H9 (cell line): ENCODE results near the gene TSPEAR. TPM values are rescaled to one million over a fixed set of nuclear protein-coding genes. Genes with fewer than 3 reads are reported as not detected.

Source experiments
- DNase-seq: peaks from one replicate; pipeline ENCODE4 v3.0.0-alpha.2; 2017
- H2AFZ ChIP-seq: one replicate; pipeline ENCODE4 v1.6.1; 2013; ENCODE audit warnings: mild to moderate bottlenecking, low read length, control low read depth, moderate library complexity
- H2AK5ac ChIP-seq: 2 replicates; pipeline ENCODE4 v1.6.1; 2013; ENCODE audit warnings: low read length, control low read depth, mixed read lengths; ENCODE audit not compliant: insufficient read length
- H2BK120ac ChIP-seq: one replicate; pipeline ENCODE4 v1.6.1; 2013; ENCODE audit warnings: low read depth, mild to moderate bottlenecking, low read length, control low read depth, inconsistent platforms; ENCODE audit not compliant: poor library complexity, severe bottlenecking
- H2BK12ac ChIP-seq: 2 replicates; pipeline ENCODE4 v1.6.1; 2013; ENCODE audit warnings: low read length, control low read depth, mixed read lengths, low read depth; ENCODE audit not compliant: insufficient read length
- H2BK15ac ChIP-seq: 2 replicates; pipeline ENCODE4 v1.6.1; 2013; ENCODE audit warnings: low read depth, low read length, control low read depth
- H2BK20ac ChIP-seq: one replicate; pipeline ENCODE4 v1.6.1; 2013; ENCODE audit warnings: low read depth, mild to moderate bottlenecking, low read length, control low read depth, inconsistent platforms; ENCODE audit not compliant: poor library complexity, severe bottlenecking
- H2BK5ac ChIP-seq: 2 replicates; pipeline ENCODE4 v1.6.1; 2013; ENCODE audit warnings: low read length, control low read depth, mixed read lengths; ENCODE audit not compliant: insufficient read length
- H3K14ac ChIP-seq: 2 replicates; pipeline ENCODE4 v1.6.1; 2013; ENCODE audit warnings: low read length, control low read depth; ENCODE audit not compliant: insufficient read depth
- H3K18ac ChIP-seq: 2 replicates; pipeline ENCODE4 v1.6.1; 2013; ENCODE audit warnings: low read depth, mild to moderate bottlenecking, mixed read lengths, low read length, control low read depth; ENCODE audit not compliant: insufficient read length
- H3K23ac ChIP-seq: 2 replicates; pipeline ENCODE4 v1.6.1; 2013; ENCODE audit warnings: low read length, control low read depth, mixed read lengths, low read depth; ENCODE audit not compliant: insufficient read length
- H3K23me2 ChIP-seq: 2 replicates; pipeline ENCODE4 v1.6.1; 2013; ENCODE audit warnings: low read depth, mild to moderate bottlenecking, mixed read lengths, low read length, control low read depth; ENCODE audit not compliant: insufficient read length, poor library complexity, severe bottlenecking
- H3K27ac ChIP-seq: 2 replicates; pipeline ENCODE4 v1.5.1; 2013; ENCODE audit warnings: low read length, control low read depth, mixed read lengths, low read depth; ENCODE audit not compliant: insufficient read length
- H3K27me3 ChIP-seq: 2 replicates; pipeline ENCODE4 v1.6.1; 2013; ENCODE audit warnings: low read length, control low read depth, inconsistent platforms; ENCODE audit not compliant: insufficient read depth
- H3K4ac ChIP-seq: 2 replicates; pipeline ENCODE4 v1.6.1; 2013; ENCODE audit warnings: low read depth, mild to moderate bottlenecking, control low read depth, inconsistent platforms, low read length, moderate library complexity
- H3K4me1 ChIP-seq: 2 replicates; pipeline ENCODE4 v1.6.1; 2013; ENCODE audit warnings: low read length, control low read depth, inconsistent platforms; ENCODE audit not compliant: insufficient read depth
- H3K4me2 ChIP-seq: 2 replicates; pipeline ENCODE4 v1.6.1; 2013; ENCODE audit warnings: low read length, control low read depth, mixed read lengths; ENCODE audit not compliant: insufficient read length, insufficient read depth
- H3K56ac ChIP-seq: 2 replicates; pipeline ENCODE4 v1.6.1; 2013; ENCODE audit warnings: low read depth, mild to moderate bottlenecking, mixed read lengths, low read length, control low read depth; ENCODE audit not compliant: insufficient read length
- H3K79me1 ChIP-seq: 2 replicates; pipeline ENCODE4 v1.6.1; 2013; ENCODE audit warnings: low read depth, mild to moderate bottlenecking, moderate library complexity, low read length, control low read depth, inconsistent platforms; ENCODE audit not compliant: insufficient read depth, poor library complexity, severe bottlenecking
- H3K79me2 ChIP-seq: 2 replicates; pipeline ENCODE4 v1.6.1; 2013; ENCODE audit warnings: low read length, control low read depth, inconsistent platforms; ENCODE audit not compliant: insufficient read depth
- H3K9ac ChIP-seq: 2 replicates; pipeline ENCODE4 v1.6.1; 2013; ENCODE audit warnings: low read length, control low read depth, mixed read lengths; ENCODE audit not compliant: insufficient read length; ENCODE audit errors: extremely low read depth
- H3K9me3 ChIP-seq: one replicate; pipeline ENCODE4 v1.6.1; 2013; ENCODE audit warnings: low read depth, low read length, inconsistent platforms; ENCODE audit not compliant: control insufficient read depth
- H3T11ph ChIP-seq: one replicate; pipeline ENCODE4 v1.6.1; 2013; ENCODE audit warnings: mild to moderate bottlenecking, low read length, control low read depth, inconsistent platforms
- H4K20me1 ChIP-seq: one replicate; pipeline ENCODE4 v1.6.1; 2013; ENCODE audit not compliant: control insufficient read depth, insufficient read length, insufficient read depth
- H4K5ac ChIP-seq: 2 replicates; pipeline ENCODE4 v1.6.1; 2013; ENCODE audit warnings: low read depth, mild to moderate bottlenecking, mixed read lengths, low read length, control low read depth; ENCODE audit not compliant: insufficient read length
- H4K8ac ChIP-seq: replicated peaks from 2 replicates; pipeline ENCODE4 v1.6.1; 2013; ENCODE audit warnings: low read length, control low read depth, mixed read lengths, low read depth; ENCODE audit not compliant: insufficient read length
- H4K91ac ChIP-seq: 2 replicates; pipeline ENCODE4 v1.6.1; 2013; ENCODE audit warnings: low read depth, mild to moderate bottlenecking, moderate library complexity, mixed read lengths, low read length, control low read depth; ENCODE audit not compliant: insufficient read length
- H3K27ac Mint-ChIP-seq, 3 experiments: 2 replicates in 2 of 3; 3 replicates in 1 of 3; pipeline ENCODE4 v1.8.0; 2020 to 2021; ENCODE audit warnings: mixed read lengths in 3 of 3, mild to moderate bottlenecking in 1 of 3, moderate library complexity in 1 of 3
- H3K27me3 Mint-ChIP-seq: 2 replicates; pipeline ENCODE4 v1.8.0; 2021; ENCODE audit warnings: low read depth, mild to moderate bottlenecking, moderate library complexity, mixed read lengths
- H3K36me3 Mint-ChIP-seq, 3 experiments: 2 replicates in 2 of 3; 3 replicates in 1 of 3; pipeline ENCODE4 v1.8.0; 2020 to 2021; ENCODE audit warnings: low read depth in 3 of 3, mixed read lengths in 3 of 3; ENCODE audit not compliant: insufficient read depth in 1 of 3
- H3K4me1 Mint-ChIP-seq, 2 experiments: 2 replicates each; pipeline ENCODE4 v1.8.0; 2020; ENCODE audit warnings: mixed read lengths in 2 of 2
- H3K4me3 Mint-ChIP-seq, 2 experiments: 2 replicates in 1 of 2; 3 replicates in 1 of 2; pipeline ENCODE4 v1.8.0; 2020 to 2021; ENCODE audit warnings: mild to moderate bottlenecking in 2 of 2, mixed read lengths in 2 of 2, moderate library complexity in 1 of 2
- H3K9me3 Mint-ChIP-seq, 2 experiments: 2 replicates in 1 of 2; 3 replicates in 1 of 2; pipeline ENCODE4 v1.8.0; 2020; ENCODE audit warnings: mild to moderate bottlenecking in 2 of 2, mixed read lengths in 2 of 2, moderate library complexity in 1 of 2
- CTCF ChIP-seq: fragments of 200-600 bp; sonication (generic); conservative IDR thresholded peaks from 3 replicates; pipeline ENCODE4 v1.8.0; 2021; ENCODE audit warnings: antibody characterized with exemption, mild to moderate bottlenecking
- WGBS: extraction: QIAGEN DNeasy Blood & Tissue Kit; methylation state at CpG from one replicate; pipeline ENCODE4 v1.1.7; 2013; ENCODE audit warnings: missing lambda C conversion rate, low lambda C conversion rate, mixed read lengths; ENCODE audit not compliant: insufficient read length; ENCODE audit errors: extremely low coverage; 5-methylcytosine and 5-hydroxymethylcytosine counted together
- total RNA-seq: library from RNA; stranded (reverse); gene quantifications from 2 replicates; pipeline ENCODE4 v1.2.1, GENCODE V29; 2021

The TSPEAR gene
- total RNA-seq, 1 experiment from 2014 or later = 1.3 TPM

GRCh38 chr21:44547656-44548331 lies 163.6 kb downstream of the TSPEAR start:
- no peaks in the 10 kb centered on the region for H3K23me2 ChIP-seq
- H3K27ac ChIP-seq = no peak overlapping the region
- no peak overlapping the region for H3K56ac ChIP-seq
- no peak overlapping the region for H4K91ac ChIP-seq
- H3K9me3 ChIP-seq = no peaks in the 10 kb centered on the region
- no peak overlapping the region for H2AK5ac ChIP-seq
- no peak overlapping the region; the same call in 1 of the 2 replicates for H3K4ac ChIP-seq
- H3T11ph ChIP-seq = peak overlapping the region; percentile 72
- Mint-ChIP-seq H3K4me3 (no peak overlapping the region; a peak in 1 of 5 replicates), H3K4me1 (peaks cover 41 to 50% of the 10 kb centered on the region in 2 experiments), H3K27ac (peak overlapping the region in 1 of 3 experiments; percentile 78; a peak in 3 of 7 replicates), H3K27me3 (no peaks in the 10 kb centered on the region; the same call in 1 of the 2 replicates), H3K36me3 (peaks cover 0 to 19% (median 9%) of the 10 kb centered on the region in 3 experiments; a peak in 3 of 7 replicates), H3K9me3 (peaks cover 10 to 20% of the 10 kb centered on the region in 2 experiments; a peak in 4 of 5 replicates)
- no peak overlapping the region for H4K5ac ChIP-seq
- H2BK20ac ChIP-seq = peak overlapping the region; percentile 91
- no peak overlapping the region for H2BK12ac ChIP-seq
- H2BK120ac ChIP-seq = peak overlapping the region; percentile 83
- peak overlapping the region; percentile 83 for H3K18ac ChIP-seq
- no peaks in the 10 kb centered on the region for H3K79me1 ChIP-seq
- no peak for DNase-seq
- TF ChIP-seq CTCF = no peak
- no peaks in the 10 kb centered on the region for H4K20me1 ChIP-seq
- H3K27me3 ChIP-seq = no peaks in the 10 kb centered on the region
- H2AFZ ChIP-seq = no peak overlapping the region
- no peak overlapping the region for H3K9ac ChIP-seq
- H3K4me2 ChIP-seq = no peak overlapping the region
- H3K23ac ChIP-seq = no peak overlapping the region
- H4K8ac ChIP-seq = no peak overlapping the region
- H2BK15ac ChIP-seq = no peak overlapping the region; the same call in 1 of the 2 replicates
- H3K14ac ChIP-seq = peak overlapping the region; percentile 11; the same call in 1 of the 2 replicates
- no peak overlapping the region for H2BK5ac ChIP-seq
- WGBS = no CpG with 5 or more reads among the region's 5 CpGs
- peaks cover 6% of the 10 kb centered on the region; the same call in 1 of the 2 replicates for H3K4me1 ChIP-seq
- H3K79me2 ChIP-seq = no peaks in the 10 kb centered on the region
